Measurements from ENCODE around the gene USB1.

USB1 gene

GRCh38 chr16:58026139-58026704 lies 25.0 kb downstream of the USB1 start (continued):
- no peak for TF ChIP-seq ZNF707 (tag by site-specific recombination; IDR thresholded peaks at IDR 0.05)

- Histone ChIP-seq H3K36me3 (ENCODE audit: control insufficient read depth in 2 of 2, insufficient read depth in 1 of 2, low read length in 2 of 2) (peaks cover 0 to under 1% of the 10 kb centered on the region in 2 experiments; a peak in 1 of 3 replicates), H3K4me3 (ENCODE audit: low read depth, low read length) (peak overlapping the region; percentile 63), H3K27ac (ENCODE audit: extremely low read depth, low read depth, low read length) (peak overlapping the region; percentile 68; the same call in 1 of the 2 replicates), H3K4me1 (ENCODE audit: control insufficient read depth, insufficient read depth, low read length) (peaks cover 16% of the 10 kb centered on the region), H3K9me3 (ENCODE audit: control insufficient read depth, insufficient read depth, low read depth, low read length) (no peaks in the 10 kb centered on the region)
- POLR2A ChIA-PET, result interaction anchor here (1.5 to 7.9 kb wide), 3 partner anchors 26 to 103 kb away, joined by 4 to 51 read pairs (median 10); partner anchors contain the start of genes CFAP20 and USB1
- CTCF ChIA-PET, result interaction anchor here (0.7 to 1.6 kb wide), 6 partner anchors 51 to 103 kb away, joined by 3 to 5 read pairs (median 4); partner anchors contain the start of gene CFAP20
- no peak for TF ChIP-seq ZNF785 (tag by site-specific recombination; IDR thresholded peaks at IDR 0.05)
- TF ChIP-seq OSR2 (tag by site-specific recombination; IDR thresholded peaks at IDR 0.05), result no peak
- 0 out of 2 replicates have a peak, but pooled peaks have one; percentile 15 for TF ChIP-seq ZNF777 (tag by site-specific recombination; IDR thresholded peaks at IDR 0.05; ENCODE audit: borderline replicate concordance)
- no peak for TF ChIP-seq ZNF18 (tag by site-specific recombination; IDR thresholded peaks at IDR 0.05)
- peak; percentile 32; the same call in 1 of the 2 replicates for TF ChIP-seq ZNF394 (tag by site-specific recombination; IDR thresholded peaks at IDR 0.05; ENCODE audit: borderline replicate concordance)
- TF ChIP-seq ZNF274 (IDR thresholded peaks at IDR 0.05; ENCODE audit: low read length), result no peak
- TF ChIP-seq ZNF274 (tag by site-specific recombination; IDR thresholded peaks at IDR 0.05; ENCODE audit: borderline replicate concordance), result no peak
- TF ChIP-seq SETDB1 (IDR thresholded peaks at IDR 0.05; ENCODE audit: insufficient read length, low read length), result no peak
- TF ChIP-seq ZNF311 (tag by site-specific recombination; IDR thresholded peaks at IDR 0.05; ENCODE audit: borderline replicate concordance), result no peak
- peak; percentile 94 for TF ChIP-seq BCL6B (tag by site-specific recombination; IDR thresholded peaks at IDR 0.05)
- TF ChIP-seq ZNF555 (tag by site-specific recombination; conservative IDR thresholded peaks at IDR 0.05), result no peak
- TF ChIP-seq ZNF510 (tag by site-specific recombination; IDR thresholded peaks at IDR 0.05; ENCODE audit: insufficient replicate concordance), result no peak
- TF ChIP-seq ZEB2 (tag by site-specific recombination; IDR thresholded peaks at IDR 0.05), result no peak
- no peak for TF ChIP-seq GLI2 (tag by site-specific recombination; IDR thresholded peaks at IDR 0.05; ENCODE audit: borderline replicate concordance, low read depth)
- no peak for TF ChIP-seq ZNF660 (tag by site-specific recombination; IDR thresholded peaks at IDR 0.05)
- no peak for TF ChIP-seq KLF7 (tag by site-specific recombination; IDR thresholded peaks at IDR 0.05; ENCODE audit: borderline replicate concordance)
- peak; percentile 85; the same call in 1 of the 2 replicates for TF ChIP-seq ZBTB8A (tag by site-specific recombination; IDR thresholded peaks at IDR 0.05)
- no peak for TF ChIP-seq ZNF626 (tag by site-specific recombination; IDR thresholded peaks at IDR 0.05)
- TF ChIP-seq ZNF701 (tag by site-specific recombination; IDR thresholded peaks at IDR 0.05), result no peak
- peak; percentile 78 for TF ChIP-seq KLF1 (tag by site-specific recombination; IDR thresholded peaks at IDR 0.05)
- TF ChIP-seq ZFHX2 (tag by site-specific recombination; conservative IDR thresholded peaks at IDR 0.05), result peak; percentile 44
- TF ChIP-seq ZXDB (tag by site-specific recombination; IDR thresholded peaks at IDR 0.05), result no peak
- no peak for TF ChIP-seq ZNF335 (tag by site-specific recombination; conservative IDR thresholded peaks at IDR 0.05)
- TF ChIP-seq ATF2 (tag by site-specific recombination; IDR thresholded peaks at IDR 0.05; ENCODE audit: low read depth), result no peak
- TF ChIP-seq HOXC10 (CRISPR knock-in tag; IDR thresholded peaks at IDR 0.05), result no peak
- TF ChIP-seq ZFP37 (tag by site-specific recombination; IDR thresholded peaks at IDR 0.05), result no peak
- no peak for TF ChIP-seq ZNF174 (tag by site-specific recombination; IDR thresholded peaks at IDR 0.05)
- TF ChIP-seq ZNF132 (tag by site-specific recombination; IDR thresholded peaks at IDR 0.05; ENCODE audit: borderline replicate concordance), result no peak
- peak; percentile 96 for TF ChIP-seq ZNF341 (tag by site-specific recombination; IDR thresholded peaks at IDR 0.05; ENCODE audit: low read depth)
- no peak for TF ChIP-seq ZNF292 (tag by site-specific recombination; IDR thresholded peaks at IDR 0.05; ENCODE audit: borderline replicate concordance, low read depth)
- TF ChIP-seq CTCF (tag by site-specific recombination; IDR thresholded peaks at IDR 0.05), result peak; percentile 75; the same call in 1 of the 2 replicates
Observed at GRCh38 chr16:58026705-58027160, 25.5 kb downstream of the USB1 start.

All from HEK293 (cell line).